ENCODE measurements around the gene SFMBT2.
"Not testable (repeated sequence)": the region's sequence is repeated elsewhere in the genome, so short reads cannot be mapped to it uniquely, and the experiment has no call there.

Gene SFMBT2

DNA sequence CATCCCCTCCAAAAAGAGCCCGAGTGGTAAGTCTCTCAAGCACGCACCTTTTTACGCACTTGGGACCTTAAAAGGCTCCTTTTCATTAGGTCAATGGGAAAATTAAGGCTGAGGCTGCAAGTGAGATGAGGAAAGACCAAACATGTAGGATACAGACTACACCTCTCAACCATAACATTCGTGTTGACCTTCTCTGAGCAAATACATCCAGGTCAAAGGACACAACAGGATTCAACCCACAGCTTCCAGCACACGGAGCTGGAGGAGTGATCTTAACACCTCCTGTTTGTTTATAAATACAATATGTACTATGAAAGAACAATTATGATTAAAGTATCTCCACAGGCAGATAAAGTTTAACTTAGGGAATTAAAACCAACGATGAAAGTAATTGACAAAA, 9.7 kb downstream of the SFMBT2 start:
- DNase-seq (ENCODE audit: low read depth), result no peak

DNA sequence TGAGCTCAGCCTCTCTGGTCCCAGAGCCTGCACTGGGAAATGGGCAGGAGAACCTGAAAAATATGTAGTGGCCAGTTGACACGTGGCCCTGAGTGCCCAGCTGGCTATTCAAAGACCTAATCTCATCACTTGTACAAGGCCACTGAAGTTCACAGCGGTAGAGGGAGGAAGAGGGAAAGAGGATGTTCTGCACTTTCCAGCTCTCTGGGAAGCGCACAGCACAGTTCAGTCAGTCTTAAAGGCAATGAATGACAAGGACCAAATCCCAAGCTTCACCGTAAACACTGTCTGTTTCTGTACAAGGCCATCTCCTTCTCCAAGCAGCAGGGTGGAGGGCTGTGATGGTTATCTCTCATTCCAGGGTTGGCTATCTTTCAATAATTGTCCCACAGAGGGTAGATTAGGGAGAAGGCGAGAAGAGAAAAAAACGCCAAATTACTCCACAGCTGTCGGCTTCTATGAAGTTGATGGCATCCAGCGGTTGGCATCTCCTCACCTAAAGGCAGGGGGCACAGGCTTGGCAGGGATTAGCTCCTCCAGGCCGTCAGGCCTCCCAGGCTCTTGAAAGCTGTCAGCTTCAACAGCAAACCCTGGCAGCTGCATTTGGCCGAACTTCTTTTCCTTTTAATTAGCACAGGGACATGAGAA, 10.6 kb downstream of the SFMBT2 start:
- no peak for DNase-seq (ENCODE audit: low read depth)

DNA sequence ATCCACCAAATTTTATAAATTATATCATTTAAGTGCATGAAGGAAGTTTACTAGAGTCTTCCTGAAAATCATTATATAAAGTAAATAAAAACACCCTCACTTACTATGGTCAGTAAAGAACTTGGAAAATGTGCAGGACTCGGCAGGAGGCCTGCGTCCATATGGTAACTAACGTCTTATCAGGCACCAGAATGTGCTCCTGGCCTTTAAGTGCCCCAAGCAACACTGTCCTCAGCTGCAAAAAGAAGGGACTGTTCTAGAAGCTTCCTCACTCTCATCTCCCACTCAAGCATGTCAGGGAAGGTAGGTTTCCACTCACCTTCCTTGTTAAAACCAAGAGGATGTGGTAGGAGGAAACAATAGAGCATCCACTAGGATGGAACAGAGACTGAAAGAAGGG, 11.3 kb downstream of the SFMBT2 start:
- no peak for DNase-seq (ENCODE audit: low read depth)

DNA sequence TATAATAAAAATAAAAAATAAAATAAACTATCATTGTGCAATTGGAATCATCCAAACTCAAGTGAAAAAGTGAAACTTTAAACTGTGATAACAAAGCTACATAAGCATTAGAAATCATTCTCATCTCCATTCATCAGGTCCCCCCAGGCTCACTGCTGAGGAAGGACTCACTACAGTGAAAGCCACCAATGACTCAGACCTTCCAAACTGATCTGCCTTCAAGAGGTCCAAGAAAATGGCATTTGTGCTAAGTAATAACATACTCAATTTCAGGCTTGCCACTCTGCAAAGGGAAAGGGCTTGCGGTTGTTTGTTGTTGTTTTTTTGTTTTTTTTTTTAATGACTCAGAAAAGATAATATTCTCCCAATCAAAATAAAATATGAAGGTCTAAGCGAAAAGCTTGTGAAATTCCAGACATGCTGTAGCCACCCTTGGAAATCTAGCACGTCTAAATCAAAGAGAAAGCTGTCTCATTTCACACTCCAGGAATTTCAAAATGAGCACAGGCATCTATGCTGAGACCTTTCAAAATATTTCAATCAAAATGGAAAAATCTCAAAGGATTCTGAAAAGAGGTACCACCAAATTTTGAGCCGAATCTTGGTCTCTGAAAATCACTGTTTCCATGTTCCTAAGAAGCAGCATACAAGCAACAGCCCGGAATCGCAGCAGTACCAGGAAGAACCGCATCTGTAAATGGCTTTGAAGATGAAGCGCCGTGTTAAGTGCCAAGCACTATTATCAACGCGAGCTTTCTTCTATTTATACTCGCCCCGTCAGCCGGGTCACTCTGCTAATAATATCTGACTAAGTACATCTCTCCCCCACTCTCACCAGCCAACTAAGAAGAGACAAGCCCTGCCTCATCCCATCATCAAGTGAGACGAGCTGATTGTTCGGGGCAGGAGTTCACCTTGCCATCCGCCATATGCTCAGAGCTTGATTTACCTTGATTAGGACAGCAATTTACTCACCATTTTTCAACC, 13.5 kb downstream of the SFMBT2 start:
- no peak for DNase-seq (ENCODE audit: low read depth)

DNA sequence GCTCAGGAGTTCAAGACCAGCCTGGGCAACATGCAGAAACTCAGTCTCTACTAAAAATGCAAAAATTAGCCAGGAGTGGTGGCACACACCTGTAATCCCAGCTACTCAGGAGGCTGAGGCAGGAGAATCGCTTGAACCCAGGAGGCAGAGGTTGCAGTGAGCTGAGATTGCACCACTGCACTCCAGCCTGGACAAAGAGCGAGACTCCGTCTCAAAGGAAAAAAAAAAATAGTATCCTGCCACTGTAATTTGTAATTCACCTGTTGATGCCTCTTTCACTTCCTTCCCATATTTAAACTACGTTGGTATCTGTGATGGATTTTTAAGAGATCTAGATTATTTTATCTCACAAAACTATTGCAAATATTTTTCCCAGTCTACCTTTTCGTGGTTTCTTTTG, 18.5 kb downstream of the SFMBT2 start:
- DNase-seq (ENCODE audit: low read depth), result not testable (repeated sequence)

DNA sequence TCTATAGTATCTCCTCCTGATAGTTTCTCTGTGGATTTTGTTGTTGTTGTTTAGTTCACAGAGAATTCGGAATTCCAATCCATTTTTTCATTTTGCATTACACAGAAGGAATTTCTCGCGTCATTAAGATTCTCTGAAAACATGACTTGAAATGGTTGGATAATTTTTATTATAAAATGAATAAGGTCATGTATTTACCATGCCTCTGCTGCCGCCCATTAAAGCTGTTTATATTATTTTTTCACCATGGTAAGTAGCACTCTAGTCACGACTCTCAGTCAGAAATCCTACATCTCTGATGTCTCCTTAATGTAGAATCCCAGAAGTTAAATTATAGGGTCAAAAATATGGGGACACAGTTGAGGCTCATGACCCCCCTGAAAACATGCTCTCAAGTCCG, 19.1 kb downstream of the SFMBT2 start:
- no peak for DNase-seq (ENCODE audit: low read depth)

DNA sequence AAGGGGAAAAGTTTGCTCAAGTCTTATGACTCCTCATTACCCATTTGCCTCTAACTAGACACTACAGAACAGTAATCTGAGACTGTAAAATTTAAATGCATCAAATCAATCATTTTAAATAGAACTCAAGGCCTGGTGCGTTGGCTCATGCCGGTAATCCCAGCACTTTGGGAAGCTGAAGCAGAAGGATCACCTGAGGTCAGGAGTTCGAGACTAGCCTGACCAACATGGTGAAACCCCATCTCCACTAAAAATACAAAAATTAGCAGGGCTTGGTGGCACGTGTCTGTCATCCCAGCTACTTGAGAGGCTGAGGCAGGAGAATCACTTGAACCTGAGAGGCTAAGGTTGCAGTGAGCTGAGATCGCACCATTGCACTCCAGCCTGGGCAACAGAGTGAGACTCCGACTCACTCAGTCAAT, 20.1 kb downstream of the SFMBT2 start:
- DNase-seq (ENCODE audit: low read depth), result not testable (repeated sequence)

DNA sequence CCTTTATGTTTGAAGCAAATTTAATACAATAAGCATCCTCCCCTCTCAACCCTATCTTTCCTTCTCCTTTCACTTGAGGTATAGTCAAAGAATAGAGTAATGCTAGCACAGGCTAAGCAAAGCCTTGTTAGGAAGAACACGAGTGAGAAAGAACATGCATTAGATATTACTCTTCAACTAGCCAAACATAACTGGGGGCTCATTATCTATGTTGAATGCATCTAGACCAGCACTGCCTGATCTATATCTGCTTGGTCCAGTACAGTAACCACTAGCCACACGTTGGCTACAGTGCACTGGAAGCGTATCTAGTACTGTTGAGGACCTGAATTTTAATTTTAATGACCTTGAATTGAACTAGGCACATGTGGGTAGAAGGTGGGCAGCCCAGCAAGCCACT, 21.0 kb downstream of the SFMBT2 start:
- DNase-seq (ENCODE audit: low read depth), result no peak

DNA sequence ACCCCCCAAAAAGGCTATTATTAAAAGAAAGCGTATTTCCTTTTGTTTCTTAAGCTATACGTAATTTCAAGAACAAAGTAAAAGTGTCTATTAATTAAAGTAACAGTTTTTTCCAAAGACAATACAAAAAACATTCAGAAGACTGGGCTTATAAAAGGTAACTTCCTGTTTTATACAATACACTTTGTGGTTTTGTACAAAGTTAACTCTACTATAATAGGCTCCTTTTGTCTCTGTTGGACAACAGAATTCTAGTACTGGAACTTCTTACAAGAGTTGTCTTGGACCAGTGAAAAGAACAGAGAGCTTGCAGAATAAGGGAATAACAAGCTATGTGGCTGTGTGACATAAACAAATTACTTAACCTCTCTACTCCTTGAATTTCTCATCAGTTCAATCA, 21.5 kb downstream of the SFMBT2 start:
- no peak for DNase-seq (ENCODE audit: low read depth)

DNA sequence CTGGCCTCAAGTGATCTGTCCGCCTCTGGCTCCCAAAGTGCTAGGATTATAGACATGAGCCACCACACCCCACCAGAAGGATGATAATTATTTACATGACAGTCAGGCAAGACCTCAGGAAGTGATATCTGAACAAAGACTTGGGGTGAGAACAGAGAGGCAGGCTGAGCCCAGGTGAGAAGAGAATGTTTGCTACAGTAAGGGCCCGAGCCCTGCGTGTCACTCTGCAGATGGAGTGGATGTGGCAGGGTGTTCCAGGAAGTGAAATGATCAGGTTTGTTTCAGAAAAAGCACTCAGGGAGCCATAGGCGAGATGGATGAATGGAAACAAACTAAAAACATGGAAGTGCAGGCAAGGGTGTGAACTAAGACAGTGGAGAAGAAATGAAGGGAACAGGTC, 22.2 kb downstream of the SFMBT2 start:
- DNase-seq (ENCODE audit: low read depth), result no peak

DNA sequence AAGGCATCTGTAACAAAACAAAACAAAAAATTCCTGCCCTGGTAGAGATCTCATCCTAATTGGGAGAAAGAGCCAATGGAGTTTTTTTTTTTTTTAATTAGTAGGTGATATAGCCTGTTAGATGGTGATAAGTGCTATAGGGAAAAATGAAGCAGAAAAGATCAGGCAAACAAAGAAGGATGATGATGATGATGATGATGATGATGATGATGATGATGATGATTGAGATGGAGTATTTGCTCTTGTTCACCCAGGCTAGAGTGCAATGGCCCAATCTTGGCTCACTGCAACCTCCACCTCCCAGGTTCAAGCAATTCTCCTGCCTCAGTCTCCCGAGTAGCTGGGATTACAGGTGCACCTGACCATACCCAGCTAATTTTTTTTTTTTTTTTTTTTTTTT, 22.7 kb downstream of the SFMBT2 start:
- not testable (repeated sequence) for DNase-seq (ENCODE audit: low read depth)

DNA sequence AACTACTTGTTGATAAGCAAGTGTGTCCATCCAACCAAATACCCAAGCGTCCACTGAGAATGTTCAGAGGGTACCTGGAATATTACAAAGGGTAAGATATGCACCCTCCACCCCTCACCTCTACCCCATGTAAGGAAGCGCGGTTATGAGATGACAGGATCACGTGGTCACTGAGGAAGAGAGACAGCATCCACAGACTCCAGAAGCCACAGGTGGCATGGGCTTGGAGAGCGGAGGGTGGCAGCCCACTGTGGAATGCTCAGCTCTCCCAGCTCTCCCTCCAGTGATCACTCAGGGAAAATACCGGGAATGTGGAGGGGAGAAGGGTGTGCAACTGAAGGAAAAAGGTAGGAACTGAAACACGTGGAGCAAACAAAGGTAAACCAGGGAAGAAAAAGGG, 25.7 kb downstream of the SFMBT2 start:
- DNase-seq (ENCODE audit: low read depth), result no peak

DNA sequence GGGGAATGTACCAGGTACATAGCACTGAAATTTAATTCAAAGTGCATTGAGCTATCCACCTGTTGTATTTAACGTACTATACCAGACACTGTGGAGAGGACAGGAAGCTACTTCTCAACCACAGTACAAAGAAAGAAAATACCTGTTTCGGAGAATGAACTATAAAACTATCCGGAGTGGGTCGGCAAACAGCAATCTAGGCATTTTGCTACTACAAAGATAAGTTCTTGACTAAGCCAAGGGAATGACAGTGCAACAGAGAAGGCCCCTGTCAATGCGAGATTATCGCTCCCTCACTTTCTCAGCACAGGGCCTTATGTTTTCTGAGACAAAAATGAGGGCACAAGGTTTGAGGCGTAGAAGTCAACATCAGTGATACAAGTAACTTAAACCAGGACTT, 27.4 kb downstream of the SFMBT2 start:
- no peak for DNase-seq (ENCODE audit: low read depth)

DNA sequence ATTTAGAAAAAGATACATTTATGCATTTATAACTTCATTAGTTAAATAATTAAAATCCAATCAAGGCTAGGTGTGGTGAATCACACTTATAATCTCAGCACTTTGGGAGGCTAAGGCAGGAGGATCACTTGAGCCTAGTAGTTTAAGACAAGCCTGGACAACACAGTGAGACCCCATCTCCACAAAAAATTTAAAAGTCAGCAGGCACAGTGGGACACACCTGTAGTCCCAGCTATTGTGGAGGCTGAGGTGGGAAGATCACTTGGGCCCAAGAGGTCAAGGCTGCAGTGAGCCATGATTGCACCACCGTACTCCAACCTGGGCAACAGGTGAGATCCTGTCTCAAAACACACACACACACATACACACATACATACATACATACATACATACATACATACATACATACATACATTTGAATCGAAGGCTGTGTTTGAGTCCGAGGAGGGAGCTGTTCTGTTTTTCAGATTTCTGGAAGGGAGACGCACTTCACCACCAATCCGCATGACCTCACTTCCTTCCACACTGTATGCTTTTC, 30.1 kb downstream of the SFMBT2 start:
- DNase-seq (ENCODE audit: low read depth), result no peak

DNA sequence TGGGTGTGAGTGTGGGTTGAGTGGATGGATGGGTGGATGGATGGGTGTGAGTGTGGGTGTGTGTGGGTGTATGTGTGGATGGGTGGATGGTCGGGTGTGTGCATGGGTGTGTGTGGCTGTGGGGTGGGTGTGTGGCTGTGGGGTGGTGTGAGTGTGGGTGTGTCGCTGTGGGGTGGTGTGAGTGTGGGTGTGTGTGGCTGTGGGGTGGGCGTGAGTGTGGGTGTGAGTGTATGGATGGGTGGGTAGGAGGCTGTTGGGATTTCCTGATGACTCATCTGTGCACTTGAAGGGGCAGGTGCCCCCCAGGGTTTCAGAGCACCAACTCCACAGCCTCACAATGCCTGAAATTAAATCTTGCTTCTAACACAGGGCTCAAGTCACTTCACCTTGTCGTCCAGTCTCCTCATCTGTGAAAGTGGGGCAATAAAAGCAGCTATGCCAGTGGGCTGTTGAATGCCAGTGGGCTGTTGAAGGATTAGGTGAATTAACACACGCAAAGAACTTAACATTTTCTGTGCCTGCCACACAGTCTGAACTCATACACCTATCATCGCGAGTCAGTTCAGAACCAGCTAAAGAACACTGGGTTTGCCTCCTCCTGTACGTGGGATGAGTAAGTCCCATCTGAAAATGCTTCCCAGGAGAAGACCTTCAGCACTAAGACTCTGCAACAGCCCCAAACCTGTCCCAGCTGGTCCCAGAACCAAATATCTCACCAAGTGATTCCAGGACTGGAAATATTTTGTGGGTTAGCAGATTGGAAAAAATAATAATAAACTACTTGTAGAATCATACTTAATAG, 32.0 kb downstream of the SFMBT2 start:
- DNase-seq (ENCODE audit: low read depth), result no peak

DNA sequence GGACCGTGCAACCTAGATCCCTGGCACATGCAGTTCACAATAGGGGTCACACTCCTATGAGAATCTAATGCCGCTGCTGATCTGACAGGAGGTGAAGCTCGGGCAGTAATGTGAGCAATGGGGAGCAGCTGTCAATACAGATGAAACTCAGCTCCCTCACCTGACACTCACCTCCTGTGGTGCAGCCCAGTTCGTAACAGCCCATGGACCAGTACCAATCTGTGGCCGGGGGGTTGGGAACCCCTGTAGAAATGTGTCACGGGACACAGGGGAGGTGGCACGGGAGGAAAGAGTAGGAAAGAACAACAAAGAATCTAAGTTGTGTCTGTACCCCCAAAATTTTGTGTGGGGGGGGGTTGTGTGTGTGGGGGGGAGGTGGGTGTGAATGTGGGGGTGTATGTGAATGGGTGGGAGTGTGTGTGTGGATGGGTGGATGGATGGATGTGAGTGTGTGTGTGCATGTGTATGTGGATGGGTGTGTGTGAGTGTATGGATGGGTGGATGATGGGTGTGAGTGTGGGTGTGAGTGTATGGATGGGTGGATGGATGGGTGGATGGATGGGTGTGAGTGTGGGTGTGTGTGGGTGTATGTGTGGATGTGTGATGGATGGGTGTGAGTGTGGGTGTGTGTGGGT, 33.1 kb downstream of the SFMBT2 start:
- no peak for DNase-seq (ENCODE audit: low read depth)

DNA sequence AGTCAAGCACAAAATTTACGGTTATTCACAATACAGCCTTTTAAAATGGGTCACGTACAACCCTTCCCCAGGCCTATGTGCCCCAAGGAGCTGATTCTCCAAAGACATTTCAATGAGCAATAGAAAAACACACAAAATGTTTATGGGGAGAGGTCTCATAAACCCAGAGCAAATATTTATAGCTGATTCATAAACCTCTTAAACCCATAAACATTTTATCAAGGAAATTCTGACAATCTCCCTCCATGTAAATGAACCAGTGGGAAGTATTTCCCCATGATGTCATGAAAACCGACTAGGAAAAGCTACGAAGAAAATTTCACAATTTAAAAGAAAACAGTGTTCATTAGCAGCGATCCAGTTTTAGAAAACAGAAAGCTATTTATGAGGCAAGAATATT, 36.0 kb downstream of the SFMBT2 start:
- no peak for DNase-seq (ENCODE audit: low read depth)

DNA sequence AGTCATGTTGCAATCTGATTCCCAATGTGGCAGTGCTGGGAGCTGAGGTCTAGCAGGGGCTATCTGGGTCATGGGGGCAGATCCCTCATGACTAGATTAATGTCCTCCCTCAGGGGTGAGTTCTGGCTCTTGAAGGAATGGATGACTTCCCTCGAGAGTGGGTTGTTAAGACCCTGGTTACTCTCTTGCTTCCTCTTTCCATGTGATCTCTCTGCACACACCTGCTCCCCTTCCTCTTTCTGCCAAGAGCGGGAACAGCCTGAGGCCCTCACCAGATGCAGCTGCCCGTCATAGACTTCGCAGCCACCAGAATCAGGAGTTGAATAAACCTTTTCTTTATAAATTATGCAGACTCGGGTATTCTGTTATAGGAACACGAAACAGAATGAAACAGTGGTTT, 37.8 kb downstream of the SFMBT2 start:
- no peak for DNase-seq (ENCODE audit: low read depth)

DNA sequence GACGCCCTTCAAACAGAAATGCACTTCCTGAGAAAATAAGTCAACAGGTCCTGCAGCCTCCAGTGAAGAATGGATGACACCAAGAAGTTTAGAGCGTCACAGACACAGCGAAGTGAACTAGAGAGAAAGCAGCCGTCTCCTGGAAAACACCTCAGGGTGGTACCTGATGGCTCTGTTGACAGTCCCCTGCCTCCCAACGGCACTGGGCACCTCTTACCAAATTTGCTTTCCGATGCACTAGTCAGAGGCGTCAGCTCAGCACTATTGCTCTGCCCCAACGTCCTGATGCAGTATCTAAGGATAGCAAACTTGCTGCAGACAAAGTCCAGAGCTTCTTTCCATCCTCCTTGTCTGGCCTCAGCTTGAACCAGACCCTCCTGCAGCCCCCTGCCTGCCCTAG, 38.3 kb downstream of the SFMBT2 start:
- DNase-seq (ENCODE audit: low read depth), result no peak

DNA sequence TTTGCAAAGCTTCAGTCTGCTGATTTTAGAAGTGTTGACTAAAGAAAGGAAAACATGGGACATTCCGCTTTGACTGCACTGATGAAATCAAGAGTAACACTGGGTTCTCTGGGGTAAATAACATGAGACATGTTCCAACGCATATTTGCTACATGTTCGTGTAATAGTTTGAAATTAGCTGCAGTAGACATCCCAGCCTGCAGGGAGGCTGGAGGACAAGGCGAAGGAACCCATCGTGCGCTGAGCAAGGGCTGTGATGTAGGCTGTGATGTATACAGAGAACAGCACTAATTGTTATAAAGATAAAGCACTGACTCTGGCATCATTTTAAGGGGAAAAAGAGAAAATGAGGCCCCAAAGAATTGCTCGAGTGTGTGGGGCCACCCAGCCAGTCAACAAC, 40.3 kb downstream of the SFMBT2 start:
- DNase-seq (ENCODE audit: low read depth), result no peak

DNA sequence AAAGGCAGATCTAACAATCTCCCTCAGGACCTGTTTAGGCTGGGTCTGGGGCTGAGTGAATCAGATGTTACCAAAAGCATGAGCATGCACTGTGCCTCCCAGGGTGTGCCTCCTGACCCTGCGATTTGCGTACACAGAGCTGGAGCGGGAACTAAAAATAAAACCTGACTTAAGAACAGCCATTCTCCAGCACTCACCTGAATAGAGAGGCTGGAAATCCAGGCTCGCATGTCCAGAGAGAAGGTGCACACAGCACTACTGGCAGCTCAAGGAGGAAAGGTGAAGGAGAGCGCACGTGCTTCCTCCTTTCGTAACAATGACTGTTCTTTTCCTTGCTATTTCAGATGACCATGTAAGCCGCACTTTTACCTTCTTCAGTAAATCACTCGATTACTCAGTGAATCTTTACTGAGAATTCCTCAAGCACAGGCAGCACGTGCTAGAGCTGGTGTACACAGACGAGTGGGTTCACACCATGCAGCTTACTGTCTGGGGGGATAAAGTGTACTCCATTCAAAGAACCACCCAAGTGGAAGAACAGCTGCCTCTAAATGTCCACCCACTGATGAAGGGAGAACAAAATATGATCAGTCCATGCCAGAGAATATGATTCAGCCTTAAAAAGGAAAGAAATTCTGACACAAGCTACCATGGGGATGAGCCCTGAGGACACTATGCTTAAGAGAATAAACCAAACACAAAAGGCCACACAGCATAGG, 45.6 kb downstream of the SFMBT2 start:
- DNase-seq (ENCODE audit: low read depth), result no peak

Data from CMK (cell line).